ENCODE results near the gene ZNF407.

DNA sequence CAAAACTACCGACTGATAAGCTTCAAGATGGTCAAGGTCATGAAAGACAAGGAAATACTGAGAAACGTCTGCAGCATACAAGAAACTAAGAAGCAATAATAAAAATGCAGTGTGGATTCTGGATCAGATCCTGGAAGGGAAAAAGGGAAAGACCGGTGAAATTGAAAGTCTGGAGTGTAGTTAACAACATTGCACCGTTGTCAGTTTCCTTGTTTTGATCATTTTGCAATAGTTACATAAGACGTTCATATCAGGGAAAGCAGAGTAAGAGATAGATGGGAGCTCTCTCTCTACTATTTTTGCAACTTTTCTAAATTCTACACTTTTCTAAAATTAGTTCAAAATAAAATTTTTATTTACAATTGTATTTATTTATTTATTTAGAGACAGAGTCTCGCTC is 15.0 kb upstream of the ZNF407 start:
- TF ChIP-seq CTCF (IDR thresholded peaks at IDR 0.05 in 8 of 11, conservative IDR thresholded peaks at IDR 0.05 in 3 of 11) = no peak
- no peak for TF ChIP-seq POLR2AphosphoS5 (IDR thresholded peaks at IDR 0.05)
